Activated CD4-positive, alpha-beta T cell treated with anti-CD3 and anti-CD28 coated beads, Interleukin-2, amount 10 ng/mL, durations not matched to agents 24 days and 14 days (primary cell): ENCODE data around the gene TMPRSS11F. TPM values are rescaled to one million over a fixed set of nuclear protein-coding genes. Genes with fewer than 3 reads are reported as not detected.

Source experiments
- DNase-seq: peaks from one replicate; pipeline ENCODE4 v3.0.0; 2022
- H3K27ac Mint-ChIP-seq: one replicate; pipeline ENCODE4 v1.8.0; 2022; ENCODE audit warnings: mild to moderate bottlenecking, mixed read lengths
- H3K27me3 Mint-ChIP-seq: one replicate; pipeline ENCODE4 v1.8.0; 2022; ENCODE audit warnings: mixed read lengths
- H3K36me3 Mint-ChIP-seq: one replicate; pipeline ENCODE4 v1.8.0; 2022; ENCODE audit warnings: low read depth, mild to moderate bottlenecking, mixed read lengths
- H3K4me1 Mint-ChIP-seq: one replicate; pipeline ENCODE4 v1.8.0; 2021; ENCODE audit warnings: mixed read lengths
- H3K4me3 Mint-ChIP-seq: one replicate; pipeline ENCODE4 v1.8.0; 2022; ENCODE audit warnings: mild to moderate bottlenecking, moderate library complexity, mixed read lengths
- H3K9me3 Mint-ChIP-seq: one replicate; pipeline ENCODE4 v1.8.0; 2021; ENCODE audit warnings: mixed read lengths
- intact Hi-C: fragments of 100-400 bp; cut with micrococcal nuclease; formaldehyde crosslinking; loops from one replicate; pipeline ENCODE4 v1.15.1; 2023
- total RNA-seq: library from RNA; stranded (reverse); gene quantifications from 2 replicates; pipeline ENCODE4 v1.2.3, GENCODE V29; 2022

Gene TMPRSS11F
- total RNA-seq, 1 donor from 2014 or later: not detected

DNA sequence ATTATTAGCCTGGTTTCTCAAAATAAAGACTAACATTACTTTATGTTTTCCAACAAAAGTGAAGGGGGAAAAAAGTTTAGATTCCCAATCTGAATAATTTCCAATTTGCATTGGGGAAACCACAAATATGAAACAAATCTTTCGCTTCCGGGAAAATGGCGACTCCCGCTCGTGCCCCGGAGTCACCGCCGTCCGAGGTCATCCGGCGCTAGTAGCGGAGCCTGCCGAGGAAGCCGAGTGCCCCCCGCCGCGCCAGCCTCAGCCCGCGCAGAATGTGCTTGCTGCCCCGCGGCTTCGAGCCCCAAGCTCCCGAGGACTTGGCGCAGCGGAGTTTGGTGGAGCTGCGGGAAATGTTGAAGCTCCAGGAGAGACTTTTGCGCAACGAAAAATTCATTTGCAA, 91.4 kb downstream of the TMPRSS11F start:
- no peaks in the 10 kb centered on the region for H3K27me3 Mint-ChIP-seq
- H3K9me3 Mint-ChIP-seq: no peaks in the 10 kb centered on the region
- intact Hi-C loops: no loop called here
- no peak overlapping the region for H3K4me3 Mint-ChIP-seq
- no peaks in the 10 kb centered on the region for H3K4me1 Mint-ChIP-seq
- H3K27ac Mint-ChIP-seq: no peak overlapping the region
- H3K36me3 Mint-ChIP-seq: no peaks in the 10 kb centered on the region
- DNase-seq: no peak

DNA sequence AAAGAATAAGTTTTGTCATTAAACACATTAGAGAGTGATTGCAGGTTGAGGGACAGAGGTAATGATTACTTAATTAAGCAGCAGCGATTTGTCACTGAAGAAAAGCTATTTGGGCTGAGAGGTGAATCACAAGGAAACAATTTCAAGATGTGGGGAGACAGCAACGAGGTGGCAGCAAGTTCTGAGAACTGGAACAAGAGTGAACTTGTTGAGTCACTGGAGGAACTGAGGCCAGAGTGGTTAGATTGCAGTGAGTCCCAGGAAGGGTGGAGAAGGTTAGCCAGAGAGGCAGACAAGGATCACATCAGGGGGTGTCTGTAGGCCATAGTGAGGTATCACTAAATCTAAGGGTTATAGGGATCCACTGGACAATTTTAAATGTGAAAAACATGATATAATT, 108.5 kb downstream of the TMPRSS11F start:
- H3K27me3 Mint-ChIP-seq: no peaks in the 10 kb centered on the region
- no peaks in the 10 kb centered on the region for H3K36me3 Mint-ChIP-seq
- no peaks in the 10 kb centered on the region for H3K9me3 Mint-ChIP-seq
- no peak for DNase-seq
- H3K27ac Mint-ChIP-seq: no peak overlapping the region
- H3K4me3 Mint-ChIP-seq: no peak overlapping the region
- peaks cover 4% of the 10 kb centered on the region for H3K4me1 Mint-ChIP-seq
- intact Hi-C loops: no loop called here

DNA sequence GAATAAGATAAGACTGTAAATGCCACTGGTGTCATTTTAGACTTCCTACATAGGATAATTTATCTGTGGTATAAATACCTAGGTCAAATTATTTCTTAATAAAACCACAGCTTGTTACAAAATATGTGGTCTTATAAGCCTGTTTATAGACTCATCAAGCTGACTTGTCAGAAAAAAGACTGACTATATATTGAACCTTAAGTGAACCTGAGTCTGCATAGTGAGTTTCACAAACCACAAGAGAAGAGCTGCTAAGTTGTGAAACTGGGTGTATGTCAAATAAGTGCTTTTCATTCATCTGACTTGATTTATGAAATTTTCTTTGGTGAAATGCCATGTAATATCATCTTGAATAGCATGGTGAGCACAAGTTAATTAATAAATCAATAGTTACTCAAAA, 118.0 kb downstream of the TMPRSS11F start:
- H3K27me3 Mint-ChIP-seq: peaks cover 2% of the 10 kb centered on the region
- no peak overlapping the region for H3K4me3 Mint-ChIP-seq
- DNase-seq: no peak
- H3K36me3 Mint-ChIP-seq: no peaks in the 10 kb centered on the region
- intact Hi-C loops: no loop called here
- no peak overlapping the region for H3K27ac Mint-ChIP-seq
- H3K9me3 Mint-ChIP-seq: no peaks in the 10 kb centered on the region
- H3K4me1 Mint-ChIP-seq: no peaks in the 10 kb centered on the region

Other genes with a start within 250 kb of the TMPRSS11F start
- not detected in 2 replicates for gene TMPRSS11D, start 245.9 kb downstream of the TMPRSS11F start, total RNA-seq
- not detected in 2 replicates for gene TMPRSS11A, start 166.4 kb downstream of the TMPRSS11F start, total RNA-seq
- not detected in 2 replicates for gene TMPRSS11B, start 115.8 kb upstream of the TMPRSS11F start, total RNA-seq
- 79.9 and 83.9 TPM in 2 replicates for gene YTHDC1, start 220.2 kb upstream of the TMPRSS11F start, total RNA-seq